GM12892 (cell line): ENCODE results near the gene RNF224. TPM values are rescaled to one million over a fixed set of nuclear protein-coding genes. Genes with fewer than 3 reads are reported as not detected.

ENCODE experiments used
- DNase-seq: peaks from one replicate; pipeline ENCODE4 v3.0.0; 2011; ENCODE audit not compliant: insufficient read length
- FAIRE-seq: peaks from 2 replicates; lab custom pipeline; 2011; peaks lifted over from hg19 to GRCh38; lab: Jason Lieb, UNC
- POLR2A ChIP-seq: IDR thresholded peaks from 2 replicates; pipeline ENCODE4 v1.6.1; 2011; ENCODE audit warnings: low read depth, low read length, control low read depth
- POLR2AphosphoS5 ChIP-seq: IDR thresholded peaks from 2 replicates; pipeline ENCODE4 v1.6.1; 2011; ENCODE audit warnings: low read depth, low read length, control low read depth
- TAF1 ChIP-seq: IDR thresholded peaks from 2 replicates; pipeline ENCODE4 v1.6.1; 2011; ENCODE audit warnings: low read depth, mild to moderate bottlenecking, control low read depth, low read length, borderline replicate concordance
- polyA plus RNA-seq: library from polyadenylated mRNA; unstranded; fragments of >200 nt; gene quantifications from one replicate; pipeline ENCODE4 v1.2.1, GENCODE V29; 2012; ENCODE audit warnings: missing spikeins, inconsistent platforms; ENCODE audit not compliant: missing spikeins

Gene RNF224
- not detected for polyA plus RNA-seq

- DNase-seq (peak; percentile 88), FAIRE-seq (peak; percentile 98)
- TF ChIP-seq POLR2A (no peak), POLR2AphosphoS5 (no peak), TAF1 (no peak)
These were observed at the start of gene RNF224 for GRCh38 chr9:137227054-137227852. RNF224 (plus strand) TSS chr9:137227502; CDS start chr9:137228336, 834 bp downstream.

GRCh38 chr9:137178201-137178938 is 48.9 kb upstream of the RNF224 start:
- TF ChIP-seq POLR2AphosphoS5 (no peak), POLR2A (no peak), TAF1 (no peak)
- DNase-seq (no peak), FAIRE-seq (no peak)

- DNase-seq (no peak), FAIRE-seq (no peak)
- TF ChIP-seq POLR2AphosphoS5 (no peak), TAF1 (no peak), POLR2A (no peak)
These were observed 48.2 kb upstream of the RNF224 start for GRCh38 chr9:137178939-137179630.

GRCh38 chr9:137179761-137180160 is 47.5 kb upstream of the RNF224 start:
- TF ChIP-seq TAF1 (no peak), POLR2AphosphoS5 (no peak), POLR2A (no peak)
- DNase-seq: no peak
- FAIRE-seq: no peak

- FAIRE-seq (no peak), DNase-seq (no peak)
- TF ChIP-seq POLR2A: no peak
- no peak for TF ChIP-seq TAF1
- no peak for TF ChIP-seq POLR2AphosphoS5
These were observed 46.8 kb upstream of the RNF224 start for GRCh38 chr9:137180491-137180890.

GRCh38 chr9:137181680-137182079 is 45.6 kb upstream of the RNF224 start:
- DNase-seq (no peak), FAIRE-seq (no peak)
- TF ChIP-seq POLR2AphosphoS5 (no peak), TAF1 (no peak), POLR2A (no peak)

- FAIRE-seq: no peak
- no peak for TF ChIP-seq POLR2A
- no peak for DNase-seq
These were observed 44.5 kb upstream of the RNF224 start for GRCh38 chr9:137182836-137183235.

GRCh38 chr9:137183980-137184595 is 43.2 kb upstream of the RNF224 start:
- TF ChIP-seq POLR2A (no peak), POLR2AphosphoS5 (no peak), TAF1 (no peak)
- DNase-seq: no peak
- FAIRE-seq: no peak

GRCh38 chr9:137184881-137185660 is 42.2 kb upstream of the RNF224 start:
- FAIRE-seq: no peak
- no peak for TF ChIP-seq POLR2AphosphoS5
- no peak for DNase-seq

GRCh38 chr9:137185921-137186320 is 41.4 kb upstream of the RNF224 start:
- TF ChIP-seq TAF1: no peak
- no peak for TF ChIP-seq POLR2A
- no peak for TF ChIP-seq POLR2AphosphoS5
- DNase-seq (no peak), FAIRE-seq (no peak)

- TF ChIP-seq POLR2A (no peak), POLR2AphosphoS5 (no peak), TAF1 (no peak)
- no peak for FAIRE-seq
These were observed 40.9 kb upstream of the RNF224 start for GRCh38 chr9:137186385-137186784.

More at GRCh38 chr9:137186385-137186784, 40.9 kb upstream of the RNF224 start:
- no peak for DNase-seq
